HG02870 (cell line): ENCODE measurements around the gene MYO7B.

ENCODE experiments used
- ATAC-seq: cut with Tn5 transposase; IDR thresholded peaks from one replicate; pipeline ENCODE4 v1.9.1; 2021; ENCODE audit warnings: mild to moderate bottlenecking, moderate library complexity; ENCODE audit not compliant: unreplicated experiment

MYO7B gene

DNA sequence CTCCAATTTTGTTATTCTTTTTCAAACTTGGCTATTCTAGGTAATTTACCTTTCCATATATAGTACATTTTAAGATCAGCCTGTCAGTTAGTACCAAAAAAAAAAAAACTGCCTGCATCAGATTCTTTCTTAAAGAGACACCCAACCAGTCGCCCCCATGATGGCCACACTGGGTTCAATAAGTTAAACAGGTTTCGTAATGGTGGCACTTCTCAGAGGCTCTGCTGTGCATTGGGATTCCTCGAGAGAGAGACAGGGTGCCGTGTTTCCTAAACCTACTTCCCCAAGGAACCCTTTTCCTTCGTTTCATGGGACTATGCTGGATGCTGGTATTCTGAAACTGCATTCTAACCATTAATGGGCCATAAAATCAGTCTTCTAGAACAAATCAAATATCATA is 37.4 kb downstream of the MYO7B start:
- no peak for ATAC-seq

DNA sequence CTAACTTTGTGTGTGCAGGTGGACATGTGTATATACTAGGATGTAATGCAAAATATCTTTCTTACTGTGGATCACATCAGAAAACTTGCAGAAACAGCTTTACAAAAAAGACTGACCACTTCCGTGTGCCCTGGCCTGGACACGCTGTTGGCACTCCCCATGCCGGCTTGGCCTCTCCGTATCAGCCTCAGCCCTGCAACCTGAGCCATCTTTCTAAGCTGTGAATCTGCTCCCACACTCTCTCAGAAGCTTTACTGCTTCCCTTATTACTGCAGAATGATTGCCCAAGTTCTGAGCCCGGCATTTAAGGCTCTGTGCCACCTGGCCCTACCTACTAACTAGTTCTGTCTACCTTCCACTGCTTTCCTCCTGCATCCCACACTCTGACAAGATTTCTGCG is 37.8 kb downstream of the MYO7B start:
- no peak for ATAC-seq

DNA sequence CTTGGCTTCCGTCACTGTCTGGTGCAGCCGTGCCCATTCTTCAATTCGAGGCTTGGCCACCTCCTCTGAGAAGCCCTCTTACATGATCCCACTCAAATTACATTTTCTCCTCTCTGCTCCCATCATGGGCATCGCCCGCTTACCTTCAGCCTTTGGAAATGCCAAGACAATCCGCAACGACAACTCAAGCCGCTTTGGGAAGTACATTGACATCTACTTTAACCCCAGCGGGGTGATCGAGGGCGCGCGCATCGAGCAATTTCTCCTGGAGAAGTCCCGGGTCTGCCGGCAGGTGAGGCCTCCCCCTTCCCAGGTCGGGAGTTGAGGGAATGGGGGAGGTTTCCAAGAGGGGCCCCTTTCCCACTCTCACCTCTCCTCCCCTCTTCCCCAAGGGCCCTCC is 38.3 kb downstream of the MYO7B start:
- no peak for ATAC-seq

GRCh38 chr2:127574656-127575055 is 39.2 kb downstream of the MYO7B start:
- no peak for ATAC-seq

- ATAC-seq: no peak
These were observed 39.8 kb downstream of the MYO7B start for GRCh38 chr2:127575185-127575765.

GRCh38 chr2:127575941-127576432 is 40.5 kb downstream of the MYO7B start:
- no peak for ATAC-seq

- no peak for ATAC-seq
These were observed 41.1 kb downstream of the MYO7B start for GRCh38 chr2:127576433-127577207.

GRCh38 chr2:127577208-127577475 is 41.7 kb downstream of the MYO7B start:
- ATAC-seq: no peak

DNA sequence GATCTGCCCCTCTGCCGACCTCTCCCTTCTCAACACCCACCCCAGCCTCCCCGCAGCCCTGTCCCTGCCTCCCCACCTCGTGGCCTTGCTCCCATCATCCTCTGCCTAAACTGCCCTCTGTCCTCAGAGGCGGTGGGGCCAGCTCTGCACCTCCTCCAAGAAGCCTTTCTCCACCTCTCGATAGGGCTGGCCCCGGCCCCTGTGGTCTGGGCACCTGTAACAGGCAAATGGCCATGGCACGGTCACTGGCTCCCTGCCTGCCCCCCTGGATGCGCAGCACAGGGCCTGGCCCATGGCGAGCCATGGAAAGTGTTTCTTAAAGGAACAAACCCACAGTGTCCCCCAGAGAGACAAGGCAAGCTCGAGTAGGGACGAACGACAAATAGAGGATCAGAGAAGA is 42.0 kb downstream of the MYO7B start:
- ATAC-seq: no peak

GRCh38 chr2:127577973-127578372 is 42.5 kb downstream of the MYO7B start:
- no peak for ATAC-seq

DNA sequence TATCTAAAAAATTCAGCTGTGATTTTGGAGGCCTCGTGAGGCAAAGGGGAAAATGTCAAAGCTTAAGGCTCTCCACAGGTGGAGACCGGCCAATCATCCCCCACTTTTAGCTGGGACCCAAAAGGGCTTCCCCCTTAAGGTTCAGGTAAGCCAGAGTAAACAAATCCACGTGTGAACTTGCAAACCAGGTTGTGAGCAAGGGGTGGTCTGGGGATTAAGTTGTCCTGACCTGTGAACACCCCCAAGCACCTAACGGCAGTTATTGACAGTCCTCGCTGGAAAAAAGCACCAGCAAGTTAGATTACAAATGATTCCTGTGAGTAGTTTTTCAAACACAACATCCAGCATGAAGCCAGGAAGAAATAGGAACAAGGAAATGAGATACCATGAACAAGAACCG is 42.9 kb downstream of the MYO7B start:
- ATAC-seq: no peak

GRCh38 chr2:127579231-127579630 is 43.7 kb downstream of the MYO7B start:
- no peak for ATAC-seq

DNA sequence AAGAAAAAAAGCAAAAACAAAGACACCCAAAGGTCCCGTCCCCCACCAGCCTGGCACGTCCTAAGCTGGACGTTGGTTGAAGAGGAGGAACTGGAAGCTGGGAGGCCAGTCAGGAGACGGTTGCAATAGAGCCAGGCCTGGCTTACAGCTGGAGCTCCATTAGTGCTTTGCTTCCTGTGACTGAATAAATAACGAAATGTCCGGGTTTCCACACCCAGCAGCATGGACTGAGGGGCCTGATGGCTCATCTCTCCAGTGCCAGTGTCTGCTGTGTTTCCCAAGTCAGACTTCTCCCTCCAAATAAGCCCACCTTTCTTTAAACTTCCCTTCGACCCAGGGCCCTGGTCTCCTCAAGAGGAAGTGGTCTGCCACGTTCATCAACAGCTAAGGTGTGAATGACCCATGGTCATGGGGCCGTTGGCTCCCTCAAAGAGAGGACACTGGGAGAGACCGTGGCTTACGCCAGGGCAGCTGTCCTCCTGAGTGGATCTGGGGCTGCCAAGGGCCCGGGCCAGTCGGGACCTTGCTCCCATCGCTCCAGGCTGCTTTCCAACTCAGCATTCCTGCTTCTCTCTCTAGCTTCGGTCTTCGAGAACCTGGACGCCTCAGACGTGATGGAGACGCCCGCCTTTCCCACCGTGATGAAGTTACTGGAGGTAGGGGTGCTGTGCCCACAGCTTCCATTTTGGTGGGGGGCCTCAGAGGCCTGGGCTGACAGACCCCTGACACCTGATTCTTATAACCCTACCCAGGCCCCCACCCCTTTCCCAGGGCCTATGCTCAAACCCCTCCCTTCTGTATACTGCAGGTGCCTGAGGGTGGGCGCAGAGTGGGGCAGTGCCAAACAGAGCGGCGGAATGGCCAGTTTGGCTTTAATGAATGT is 44.9 kb downstream of the MYO7B start:
- no peak for ATAC-seq

DNA sequence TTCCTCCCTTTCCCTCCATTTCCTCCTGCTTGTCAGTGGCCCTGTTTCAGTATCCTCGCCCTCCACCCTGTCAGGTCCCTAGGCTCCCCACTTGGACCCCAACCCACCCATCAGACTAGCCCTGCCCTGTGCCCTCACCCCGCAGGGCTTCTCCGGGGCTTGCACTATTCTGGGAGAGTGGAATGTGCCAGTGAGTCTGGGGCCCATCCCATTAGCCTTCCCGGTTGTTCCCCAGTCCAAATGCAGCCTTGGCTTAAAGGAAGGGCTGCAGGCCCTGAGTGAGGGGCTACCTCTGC is 45.5 kb downstream of the MYO7B start:
- ATAC-seq: no peak

DNA sequence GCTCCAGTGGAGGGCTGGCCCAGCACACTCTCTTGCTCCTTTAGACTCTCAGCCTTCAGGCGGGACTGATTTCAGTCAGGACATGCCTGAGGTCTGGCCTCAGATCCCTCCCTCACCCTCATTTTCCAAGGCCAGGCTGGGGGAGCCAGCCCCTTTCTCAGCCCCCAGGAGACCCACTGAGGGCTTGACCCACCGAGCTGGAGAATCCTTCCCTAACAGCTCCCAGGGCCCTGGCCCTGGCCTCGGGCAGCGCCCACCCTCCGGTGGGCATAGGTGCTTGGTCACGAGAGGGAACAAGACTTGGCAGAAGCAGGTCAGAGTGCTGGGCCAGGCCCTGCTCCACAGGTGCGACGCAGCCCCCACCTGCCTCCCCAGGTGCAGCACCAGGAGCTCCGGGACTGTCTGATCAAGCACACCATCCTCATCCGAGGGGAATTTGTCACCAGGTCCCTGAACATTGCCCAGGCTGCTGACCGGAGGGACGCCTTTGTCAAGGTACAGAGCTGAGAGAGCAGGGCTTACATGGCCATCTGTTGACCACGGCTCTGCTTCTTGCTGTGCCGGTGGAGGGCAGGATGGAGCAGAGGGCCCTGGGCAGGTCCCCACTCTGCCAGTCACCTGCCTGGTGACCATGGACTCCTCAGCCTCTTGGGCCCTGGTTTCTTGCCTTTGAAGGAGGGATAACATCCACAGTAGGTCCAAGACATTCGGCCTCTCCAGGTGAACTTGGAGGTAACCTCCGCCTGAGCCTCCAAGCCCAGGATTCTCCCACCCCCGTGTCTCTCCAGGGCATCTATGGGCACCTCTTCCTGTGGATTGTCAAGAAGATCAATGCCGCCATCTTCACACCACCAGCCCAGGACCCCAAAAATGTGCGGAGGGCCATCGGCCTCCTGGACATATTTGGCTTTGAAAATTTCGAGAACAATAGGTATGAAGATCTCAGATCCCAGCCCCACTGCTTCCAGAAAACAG is 46.3 kb downstream of the MYO7B start:
- no peak for ATAC-seq

- no peak for ATAC-seq
These were observed 47.7 kb downstream of the MYO7B start for GRCh38 chr2:127582863-127583861.

DNA sequence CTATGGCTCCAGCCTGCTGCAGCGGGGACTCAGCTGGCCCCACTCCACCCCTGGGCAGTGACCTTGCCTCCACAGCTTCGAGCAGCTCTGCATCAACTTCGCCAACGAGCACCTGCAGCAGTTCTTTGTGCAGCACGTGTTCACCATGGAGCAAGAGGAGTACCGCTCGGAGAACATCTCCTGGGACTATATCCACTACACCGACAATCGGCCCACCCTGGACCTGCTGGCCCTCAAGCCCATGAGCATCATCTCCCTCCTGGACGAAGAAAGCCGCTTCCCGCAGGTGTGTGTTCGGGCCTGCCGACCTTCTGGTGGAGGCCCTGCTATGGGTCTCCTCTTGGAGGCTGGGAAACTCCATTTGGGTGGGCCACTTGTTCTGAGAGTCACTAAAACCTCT is 48.6 kb downstream of the MYO7B start:
- no peak for ATAC-seq

GRCh38 chr2:127584516-127585033 is 49.1 kb downstream of the MYO7B start:
- no peak for ATAC-seq

- no peak for ATAC-seq
These were observed 49.9 kb downstream of the MYO7B start for GRCh38 chr2:127585270-127585807.
